PC-9 (cell line): ENCODE measurements around the gene RHOBTB1. TPM values are rescaled to one million over a fixed set of nuclear protein-coding genes. Genes with fewer than 3 reads are reported as not detected.

ENCODE experiments used
- BruUV-seq: library from RNA; stranded (reverse); fragments of 400-500 nt; replicated peaks from 2 replicates; lab custom pipeline; 2021; lab: Mats Ljungman, UMichigan
- CTCF ChIA-PET: fragments of 300-600 bp; sonication (Branson Sonifier 250); formaldehyde crosslinking; loops from one replicate; lab custom pipeline; 2022; ENCODE audit warnings: antibody characterized with exemption; lab: Charles Lee
- POLR2A ChIA-PET: fragments of 300-600 bp; sonication (Branson Sonifier 250); formaldehyde crosslinking; loops from one replicate; lab custom pipeline; 2022; ENCODE audit warnings: antibody characterized with exemption; ENCODE audit not compliant: unreplicated experiment; lab: Charles Lee
- DNase-seq, 2 experiments: peaks; one replicate each; pipeline versions ENCODE4 v3.0.0 to v3.0.0-alpha.2; 2015 to 2022; ENCODE audit warnings: mixed read lengths in 1 of 2
- H2AFZ ChIP-seq: fragments of 200-600 bp; sonication (generic); 2 replicates; pipeline ENCODE4 v1.8.1; 2017; ENCODE audit warnings: antibody characterized with exemption
- H3F3A ChIP-seq: fragments of 200-600 bp; sonication (generic); 2 replicates; pipeline ENCODE4 v1.8.1; 2017; ENCODE audit warnings: antibody characterized with exemption, mild to moderate bottlenecking, low read depth; ENCODE audit not compliant: insufficient read depth
- H3K27ac ChIP-seq: fragments of 200-600 bp; sonication (generic); 2 replicates; pipeline ENCODE4 v1.6.1; 2016; ENCODE audit warnings: mixed run types
- H3K27me3 ChIP-seq: fragments of 200-600 bp; sonication (generic); 2 replicates; pipeline ENCODE4 v1.6.1; 2016; ENCODE audit warnings: low read depth, mixed run types; ENCODE audit not compliant: insufficient read depth
- H3K36me3 ChIP-seq: fragments of 200-600 bp; sonication (generic); 2 replicates; pipeline ENCODE4 v1.6.1; 2016; ENCODE audit warnings: low read depth, mixed run types
- H3K4me1 ChIP-seq: fragments of 200-600 bp; sonication (generic); replicated peaks from 2 replicates; pipeline ENCODE4 v1.6.1; 2016; ENCODE audit warnings: mixed run types; ENCODE audit not compliant: insufficient read depth
- H3K4me2 ChIP-seq: fragments of 200-600 bp; sonication (generic); 2 replicates; pipeline ENCODE4 v1.6.1; 2017; ENCODE audit warnings: mixed run types
- H3K4me3 ChIP-seq: fragments of 200-600 bp; sonication (generic); 2 replicates; pipeline ENCODE4 v1.6.1; 2016; ENCODE audit warnings: mixed run types
- H3K79me2 ChIP-seq: fragments of 200-600 bp; sonication (generic); 2 replicates; pipeline ENCODE4 v1.6.1; 2017; ENCODE audit warnings: low read depth, mixed run types
- H3K9me2 ChIP-seq: fragments of 200-600 bp; sonication (generic); 2 replicates; pipeline ENCODE4 v1.8.1; 2017; ENCODE audit warnings: mild to moderate bottlenecking; ENCODE audit not compliant: insufficient read depth
- H3K9me3 ChIP-seq: fragments of 200-600 bp; sonication (generic); 2 replicates; pipeline ENCODE4 v1.8.1; 2016; ENCODE audit warnings: low read depth; ENCODE audit not compliant: insufficient read depth
- H4K20me1 ChIP-seq: fragments of 200-600 bp; sonication (generic); 2 replicates; pipeline ENCODE4 v1.8.1; 2017; ENCODE audit not compliant: insufficient read depth
- EZH2 ChIP-seq: fragments of 200-600 bp; sonication (generic); IDR thresholded peaks from 2 replicates; pipeline ENCODE4 v1.8.0; 2017; ENCODE audit warnings: antibody characterized with exemption, low read depth
- intact Hi-C: fragments of 100-400 bp; cut with micrococcal nuclease; formaldehyde crosslinking; loops from one replicate; pipeline ENCODE4 v1.10.0; 2022; ENCODE audit not compliant: unreplicated experiment
- total RNA-seq: library from RNA; stranded (reverse); gene quantifications from 2 replicates; pipeline ENCODE4 v1.2.3, GENCODE V29; 2021
- TF ChIP-seq, protein P1 (sequence below): fragments of 200-600 bp; sonication (generic); conservative IDR thresholded peaks from 2 replicates; pipeline ENCODE4 v1.6.1; 2017; ENCODE audit warnings: mixed run types, antibody characterized with exemption, mild to moderate bottlenecking, moderate library complexity

RHOBTB1 gene
- total RNA-seq, 1 experiment from 2014 or later = 5.2 TPM

DNA sequence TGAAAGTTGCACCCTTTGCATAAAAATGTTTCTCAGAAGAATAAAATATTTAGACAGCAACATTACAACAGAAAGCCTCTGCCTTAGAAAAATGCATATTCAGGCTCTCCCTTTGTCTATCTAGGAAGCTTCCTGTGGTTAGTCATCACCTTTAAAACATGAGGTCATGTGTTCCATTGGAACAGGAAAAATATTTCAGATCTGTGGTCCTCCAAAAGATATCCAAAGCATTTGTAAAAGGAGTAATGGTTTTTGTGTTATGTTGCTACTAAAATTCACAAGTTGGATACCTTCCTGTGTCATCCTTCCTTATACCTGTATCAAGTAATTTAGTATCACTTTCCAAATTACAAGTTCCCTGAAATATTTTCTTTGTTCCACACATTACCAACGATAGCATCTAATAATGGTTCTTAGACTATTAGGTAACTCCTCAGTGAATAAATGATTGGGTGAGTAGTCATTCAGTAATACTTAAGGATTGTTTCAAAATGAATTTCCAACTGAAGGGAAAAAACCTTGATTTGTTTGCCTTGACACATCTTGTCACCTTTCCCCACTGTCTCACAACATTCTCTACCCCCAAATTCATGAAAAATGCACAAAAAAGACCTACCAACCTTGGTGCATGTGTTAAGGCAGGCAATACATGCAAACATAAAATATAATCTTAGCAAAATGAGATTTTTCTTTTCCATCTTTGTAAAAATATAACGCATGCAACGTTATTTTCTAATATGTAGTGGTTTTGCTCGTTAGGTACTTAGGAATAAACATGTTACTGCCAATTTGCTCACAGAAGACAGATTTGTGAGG, 19.7 kb upstream of the RHOBTB1 start:
- peak in 1 of 2 experiments; percentile 63 for DNase-seq
- Histone ChIP-seq H3K4me2 (peak overlapping the region; percentile 65), H3K36me3 (no peaks in the 10 kb centered on the region), H3K9me3 (no peaks in the 10 kb centered on the region), H3K4me3 (no peak overlapping the region), H2AFZ (no peak overlapping the region), H3K27me3 (no peaks in the 10 kb centered on the region), H3K4me1 (peaks cover 34% of the 10 kb centered on the region), H3K27ac (no peak overlapping the region), H3K9me2 (no peaks in the 10 kb centered on the region), H3F3A (peaks cover 14% of the 10 kb centered on the region), H3K79me2 (no peaks in the 10 kb centered on the region), H4K20me1 (no peaks in the 10 kb centered on the region)
- TF ChIP-seq, protein P1, sequence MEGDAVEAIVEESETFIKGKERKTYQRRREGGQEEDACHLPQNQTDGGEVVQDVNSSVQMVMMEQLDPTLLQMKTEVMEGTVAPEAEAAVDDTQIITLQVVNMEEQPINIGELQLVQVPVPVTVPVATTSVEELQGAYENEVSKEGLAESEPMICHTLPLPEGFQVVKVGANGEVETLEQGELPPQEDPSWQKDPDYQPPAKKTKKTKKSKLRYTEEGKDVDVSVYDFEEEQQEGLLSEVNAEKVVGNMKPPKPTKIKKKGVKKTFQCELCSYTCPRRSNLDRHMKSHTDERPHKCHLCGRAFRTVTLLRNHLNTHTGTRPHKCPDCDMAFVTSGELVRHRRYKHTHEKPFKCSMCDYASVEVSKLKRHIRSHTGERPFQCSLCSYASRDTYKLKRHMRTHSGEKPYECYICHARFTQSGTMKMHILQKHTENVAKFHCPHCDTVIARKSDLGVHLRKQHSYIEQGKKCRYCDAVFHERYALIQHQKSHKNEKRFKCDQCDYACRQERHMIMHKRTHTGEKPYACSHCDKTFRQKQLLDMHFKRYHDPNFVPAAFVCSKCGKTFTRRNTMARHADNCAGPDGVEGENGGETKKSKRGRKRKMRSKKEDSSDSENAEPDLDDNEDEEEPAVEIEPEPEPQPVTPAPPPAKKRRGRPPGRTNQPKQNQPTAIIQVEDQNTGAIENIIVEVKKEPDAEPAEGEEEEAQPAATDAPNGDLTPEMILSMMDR = no peak
- no peak for TF ChIP-seq EZH2
- POLR2A ChIA-PET = interaction anchor here (0.5 kb wide), 1 partner anchor 179 kb away, joined by 6 read pairs; no protein-coding TSS in a partner anchor
- no TSS peak for BruUV-seq
- CTCF ChIA-PET = interaction anchor here (0.6 to 0.9 kb wide), 2 partner anchors 19 to 143 kb away, joined by 3 read pairs; no protein-coding TSS in a partner anchor
- intact Hi-C loops = loop anchor here (1.0 to 10.0 kb wide), 6 partner anchors 19 to 519 kb away; partner anchors contain the start of gene RHOBTB1

DNA sequence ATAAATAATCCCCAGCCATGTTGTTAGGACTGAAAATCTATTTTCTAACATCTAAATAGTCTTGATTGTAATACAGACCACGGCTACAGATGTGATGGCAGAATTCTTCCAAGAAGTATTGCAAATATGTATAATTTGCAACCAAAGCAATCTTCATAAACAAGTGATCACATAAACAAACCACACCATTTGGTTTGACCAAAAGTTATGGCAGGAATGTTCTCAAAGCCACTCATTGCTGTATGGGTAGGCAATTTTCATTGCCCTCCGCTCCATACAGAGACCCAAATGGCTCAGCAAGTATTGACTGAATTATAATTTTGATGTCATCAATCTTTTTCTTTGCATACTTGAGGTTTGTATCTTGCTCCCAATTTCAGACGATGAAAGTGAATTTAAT, 19.0 kb upstream of the RHOBTB1 start:
- H3K9me3 ChIP-seq = no peaks in the 10 kb centered on the region
- no peak for DNase-seq
- no peaks in the 10 kb centered on the region for H3K36me3 ChIP-seq
- H2AFZ ChIP-seq = no peak overlapping the region
- peaks cover 34% of the 10 kb centered on the region for H3K4me1 ChIP-seq
- no peaks in the 10 kb centered on the region for H3K79me2 ChIP-seq
- POLR2A ChIA-PET = interaction anchor here (0.5 kb wide), 1 partner anchor 178 kb away, joined by 6 read pairs; no protein-coding TSS in a partner anchor
- H3K9me2 ChIP-seq = no peaks in the 10 kb centered on the region
- no TSS peak for BruUV-seq
- H3K27ac ChIP-seq = no peak overlapping the region
- CTCF ChIA-PET = no interaction called here
- no peak overlapping the region for H3K4me3 ChIP-seq
- no peaks in the 10 kb centered on the region for H3K27me3 ChIP-seq
- peaks cover 14% of the 10 kb centered on the region for H3F3A ChIP-seq
- H4K20me1 ChIP-seq = no peaks in the 10 kb centered on the region
- intact Hi-C loops = loop anchor here (1.0 to 10.0 kb wide), 4 partner anchors 19 to 518 kb away; partner anchors contain the start of gene RHOBTB1
- peak overlapping the region; percentile 65 for H3K4me2 ChIP-seq
- TF ChIP-seq, protein P1 = no peak
- no peak for TF ChIP-seq EZH2

DNA sequence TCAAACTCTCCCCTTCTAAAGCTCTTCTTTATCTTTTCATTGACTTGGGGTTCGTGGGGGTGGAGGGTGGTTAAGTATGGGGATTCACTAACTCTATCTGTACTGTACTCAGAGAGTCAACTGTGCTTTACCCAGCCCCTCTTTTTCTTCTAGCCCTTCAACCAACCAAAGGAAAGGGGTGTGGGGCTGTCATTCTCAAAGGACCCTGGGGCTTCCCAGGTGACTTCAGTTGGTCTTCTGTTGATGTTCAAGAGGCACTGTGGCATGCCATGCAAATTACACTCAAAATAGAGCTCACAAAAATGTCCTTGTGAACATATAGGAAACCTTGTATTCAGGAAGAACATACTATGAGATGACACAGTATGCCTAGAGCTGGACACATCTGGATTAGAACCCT, 16.9 kb upstream of the RHOBTB1 start:
- Histone ChIP-seq H3K9me2 (no peaks in the 10 kb centered on the region), H3K79me2 (no peaks in the 10 kb centered on the region), H3K27me3 (no peaks in the 10 kb centered on the region), H3K4me3 (no peak overlapping the region), H4K20me1 (no peaks in the 10 kb centered on the region), H3K36me3 (no peaks in the 10 kb centered on the region), H3K27ac (no peak overlapping the region), H3K9me3 (no peaks in the 10 kb centered on the region), H2AFZ (no peak overlapping the region), H3K4me1 (peaks cover 48% of the 10 kb centered on the region), H3K4me2 (no peak overlapping the region), H3F3A (peaks cover 17% of the 10 kb centered on the region)
- CTCF ChIA-PET = interaction anchor here (0.6 kb wide), 1 partner anchor 181 kb away, joined by 8 read pairs; no protein-coding TSS in a partner anchor
- no peak for DNase-seq
- no TSS peak for BruUV-seq
- intact Hi-C loops = loop anchor here (5.0 to 10.0 kb wide), 3 partner anchors 231 to 516 kb away; no protein-coding TSS in a partner anchor
- POLR2A ChIA-PET = no interaction called here
- TF ChIP-seq, protein P1 = no peak
- TF ChIP-seq EZH2 = no peak
